Muscle layer of colon (tissue), 2 donors: ENCODE data around the gene ZNF829.

Experiments used
- H3K27ac ChIP-seq: one replicate; pipeline ENCODE4 v1.7.0; 2013; ENCODE audit warnings: low read depth, mild to moderate bottlenecking, low read length, moderate library complexity
- H3K27me3 ChIP-seq, 2 donors: one replicate each; pipeline ENCODE4 v1.7.0; 2013; ENCODE audit warnings: low read length in 2 of 2, mild to moderate bottlenecking in 2 of 2; ENCODE audit not compliant: insufficient read depth in 2 of 2, control insufficient read depth in 1 of 2
- H3K36me3 ChIP-seq: one replicate; pipeline ENCODE4 v1.7.0; 2013; ENCODE audit warnings: mild to moderate bottlenecking, low read length; ENCODE audit not compliant: insufficient read depth
- H3K4me1 ChIP-seq: one replicate; pipeline ENCODE4 v1.7.0; 2013; ENCODE audit warnings: mild to moderate bottlenecking, low read length; ENCODE audit not compliant: insufficient read depth
- H3K4me3 ChIP-seq, 2 donors: one replicate each; pipeline ENCODE4 v1.7.0; 2013; ENCODE audit warnings: low read length in 2 of 2, low read depth in 1 of 2, mild to moderate bottlenecking in 1 of 2, moderate library complexity in 1 of 2
- H3K9ac ChIP-seq: one replicate; pipeline ENCODE4 v1.7.0; 2013; ENCODE audit warnings: low read length
- H3K9me3 ChIP-seq: one replicate; pipeline ENCODE4 v1.7.0; 2013; ENCODE audit warnings: mild to moderate bottlenecking, low read length
- donor health status: abdominal sarcoma.
- donor health status: Adenocarcinoma of cecum.

Gene ZNF829

GRCh38 chr19:36915992-36916830, at the start of gene ZNF829, which contains the start of gene ZNF568:
Gene ZNF829, minus strand, starts transcription at chr19:36916291. Its CDS starts 1,124 bp downstream, at chr19:36915167.
Gene ZNF568, plus strand, starts transcription at chr19:36916332. Its CDS starts 6,439 bp downstream, at chr19:36922771.
- Histone ChIP-seq H3K9ac (peak within 1 kb of the TSS; percentile 84), H3K9me3 (no peaks in the 10 kb centered on the region), H3K4me3 (peak within 1 kb of the TSS; percentile 55 to 97), H3K27ac (peak within 1 kb of the TSS; percentile 77), H3K36me3 (peaks cover 17% of the 10 kb centered on the region), H3K4me1 (peaks cover 12% of the 10 kb centered on the region), H3K27me3 (no peaks in the 10 kb centered on the region)

DNA sequence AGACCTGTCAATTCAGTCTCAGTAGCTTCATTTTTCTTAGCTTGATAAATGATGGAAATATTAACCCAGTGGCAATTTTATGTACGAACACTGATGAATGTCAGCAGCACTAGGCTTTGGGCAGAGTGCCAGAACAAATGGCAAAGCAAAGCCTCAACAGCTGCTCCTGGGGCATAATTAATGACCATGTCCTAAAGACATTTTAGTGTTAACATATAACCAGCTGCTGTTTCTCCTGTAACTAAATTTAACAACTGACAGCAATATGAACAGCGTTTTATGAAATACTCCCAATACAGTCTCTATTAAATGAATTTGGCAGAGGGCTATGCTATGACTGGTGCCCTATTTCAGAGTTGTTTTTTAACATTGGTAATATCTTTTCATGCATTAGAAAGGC, 47.2 kb upstream of the ZNF829 start:
- no peaks in the 10 kb centered on the region for H3K4me1 ChIP-seq
- no peak overlapping the region for H3K27ac ChIP-seq
- no peaks in the 10 kb centered on the region for H3K36me3 ChIP-seq
- H3K4me3 ChIP-seq, result no peak overlapping the region
- H3K9ac ChIP-seq, result no peak overlapping the region
- H3K9me3 ChIP-seq, result peaks cover 6% of the 10 kb centered on the region
- H3K27me3 ChIP-seq, result no peaks in the 10 kb centered on the region

DNA sequence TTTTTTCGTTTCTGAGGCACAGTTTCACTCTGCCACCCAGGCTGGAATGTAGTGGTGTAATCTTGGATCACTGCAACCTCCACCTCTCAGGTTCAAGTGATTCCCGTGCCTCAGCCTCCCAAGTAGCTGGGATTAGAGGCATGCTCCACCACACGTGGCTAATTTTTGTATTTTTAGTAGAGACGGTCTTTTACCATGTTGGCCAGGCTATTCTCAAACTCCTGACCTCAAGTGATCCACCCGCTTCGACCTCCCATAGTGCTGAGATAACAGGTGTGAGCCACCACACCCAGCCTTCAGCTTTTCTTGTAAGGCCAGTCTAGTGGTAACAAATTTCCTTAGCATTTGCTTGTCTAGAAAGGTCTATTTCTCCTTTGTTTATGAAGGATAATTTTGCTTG, 46.3 kb upstream of the ZNF829 start:
- Histone ChIP-seq H3K9ac (no peak overlapping the region), H3K27ac (no peak overlapping the region), H3K27me3 (no peaks in the 10 kb centered on the region), H3K9me3 (peaks cover 6% of the 10 kb centered on the region), H3K4me1 (no peaks in the 10 kb centered on the region), H3K4me3 (no peak overlapping the region), H3K36me3 (no peaks in the 10 kb centered on the region)

- Histone ChIP-seq H3K9me3 (peaks cover 27% of the 10 kb centered on the region), H3K27me3 (no peaks in the 10 kb centered on the region), H3K9ac (no peak overlapping the region), H3K4me1 (no peaks in the 10 kb centered on the region), H3K4me3 (peak overlapping the region in 1 of 2 donors; percentile 12), H3K27ac (no peak overlapping the region), H3K36me3 (peaks cover 41% of the 10 kb centered on the region)
These were observed 34.4 kb upstream of the ZNF829 start for GRCh38 chr19:36950335-36951119.

- H3K4me3 ChIP-seq, result no peak overlapping the region
- peaks cover 51% of the 10 kb centered on the region for H3K36me3 ChIP-seq
- no peak overlapping the region for H3K27ac ChIP-seq
- H3K27me3 ChIP-seq, result no peaks in the 10 kb centered on the region
- H3K9ac ChIP-seq, result no peak overlapping the region
- peaks cover 26% of the 10 kb centered on the region for H3K9me3 ChIP-seq
- H3K4me1 ChIP-seq, result no peaks in the 10 kb centered on the region
These were observed 23.1 kb upstream of the ZNF829 start for GRCh38 chr19:36939153-36939552.

DNA sequence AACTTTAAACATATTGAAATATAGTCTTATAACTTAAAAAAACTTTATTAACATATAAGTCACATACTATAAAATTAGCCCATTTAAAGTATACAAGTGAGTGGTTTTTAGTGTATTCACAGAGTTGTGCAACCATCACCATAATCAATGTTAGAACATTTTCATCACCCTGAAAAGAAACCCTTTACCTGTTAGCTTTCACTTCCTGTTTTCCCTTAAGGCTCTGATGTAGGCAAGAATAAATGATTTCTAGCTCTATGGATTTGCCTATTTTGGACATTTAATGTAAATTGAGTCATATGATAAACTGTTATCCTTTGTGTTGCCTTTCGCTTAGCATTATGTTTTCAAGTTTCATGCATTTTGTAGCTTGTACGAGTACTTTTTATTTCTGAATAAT, 15.6 kb upstream of the ZNF829 start:
- Histone ChIP-seq H3K36me3 (peaks cover 15% of the 10 kb centered on the region), H3K27me3 (no peaks in the 10 kb centered on the region), H3K27ac (no peak overlapping the region), H3K9me3 (peaks cover 3% of the 10 kb centered on the region), H3K4me1 (no peaks in the 10 kb centered on the region), H3K4me3 (no peak overlapping the region), H3K9ac (no peak overlapping the region)

DNA sequence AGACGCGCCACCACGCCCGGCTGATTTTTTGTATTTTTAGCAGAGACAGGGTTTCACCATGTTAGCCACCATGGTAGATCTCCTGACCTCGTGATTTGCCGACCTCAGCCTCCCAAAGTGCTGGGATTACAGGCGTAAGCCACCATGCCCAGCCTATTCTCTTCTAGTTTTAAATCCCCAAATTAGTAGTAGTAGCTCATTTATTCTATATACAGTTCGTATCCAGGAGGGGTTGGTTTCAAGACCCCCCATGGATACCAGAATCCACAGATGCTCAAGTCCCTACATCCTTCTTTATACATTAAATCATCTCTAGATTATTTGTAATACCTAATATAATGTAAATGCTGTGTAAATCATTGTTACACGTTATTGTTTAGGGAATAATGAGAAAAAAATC, 2.0 kb upstream of the ZNF829 start:
- peaks cover 27% of the 10 kb centered on the region for H3K36me3 ChIP-seq
- no peak overlapping the region for H3K4me3 ChIP-seq
- H3K27ac ChIP-seq, result no peak overlapping the region
- H3K9ac ChIP-seq, result no peak overlapping the region
- H3K27me3 ChIP-seq, result no peaks in the 10 kb centered on the region
- peaks cover 12% of the 10 kb centered on the region for H3K4me1 ChIP-seq
- H3K9me3 ChIP-seq, result no peaks in the 10 kb centered on the region

DNA sequence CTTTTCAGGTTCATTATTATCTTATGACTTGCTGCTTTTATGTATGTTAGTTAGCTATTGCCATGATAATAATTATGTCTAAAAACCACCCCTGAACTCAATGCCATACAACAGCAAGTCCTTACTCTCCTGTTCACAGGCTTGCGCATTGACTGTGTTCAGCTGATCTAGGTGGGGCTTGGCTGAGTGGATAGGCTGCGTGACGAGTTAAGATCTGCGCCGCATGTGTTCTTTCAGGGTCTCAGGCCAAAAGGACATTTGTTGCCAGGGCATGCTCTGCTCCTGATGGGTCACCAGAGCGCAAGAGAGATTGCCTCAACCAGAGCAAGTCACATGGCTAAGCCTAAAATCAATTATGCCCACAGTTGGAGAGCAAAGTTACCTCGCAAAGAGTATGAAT, 900 bp upstream of the ZNF829 start:
- H3K4me3 ChIP-seq, result peak overlapping the region; percentile 55 to 97
- no peak overlapping the region for H3K27ac ChIP-seq
- H3K27me3 ChIP-seq, result no peaks in the 10 kb centered on the region
- peaks cover 21% of the 10 kb centered on the region for H3K36me3 ChIP-seq
- H3K9me3 ChIP-seq, result no peaks in the 10 kb centered on the region
- peak overlapping the region; percentile 84 for H3K9ac ChIP-seq
- peaks cover 12% of the 10 kb centered on the region for H3K4me1 ChIP-seq

DNA sequence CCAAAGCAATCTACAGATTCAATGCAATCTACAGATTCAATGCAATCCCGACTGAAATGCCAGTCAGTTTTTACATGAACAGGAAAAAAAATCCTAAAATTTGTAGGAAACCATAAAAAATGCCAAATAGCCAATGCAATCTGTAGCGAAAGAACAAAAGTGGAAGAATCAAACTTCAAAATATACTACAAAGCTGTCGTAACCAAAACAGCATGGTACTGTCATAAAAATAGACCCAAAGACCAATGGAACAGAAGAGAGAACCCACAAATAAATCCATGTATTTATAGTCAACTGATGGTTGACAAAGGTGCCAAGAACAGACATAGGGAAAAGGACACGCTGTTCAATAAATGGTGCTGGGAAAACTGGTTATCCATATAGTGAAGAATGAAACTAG, 17.7 kb downstream of the ZNF829 start:
- peaks cover 62% of the 10 kb centered on the region for H3K9me3 ChIP-seq

GRCh38 chr19:36894849-36895383, 21.2 kb downstream of the ZNF829 start:
- no peak overlapping the region for H3K9ac ChIP-seq
- no peaks in the 10 kb centered on the region for H3K4me1 ChIP-seq
- H3K9me3 ChIP-seq, result peaks cover 83% of the 10 kb centered on the region
- no peak overlapping the region for H3K27ac ChIP-seq
- H3K36me3 ChIP-seq, result peaks cover 56% of the 10 kb centered on the region
- H3K4me3 ChIP-seq, result peak overlapping the region; percentile 3 to 20
- H3K27me3 ChIP-seq, result no peaks in the 10 kb centered on the region

More for the DNA sequence above, 17.7 kb downstream of the ZNF829 start:
- no peaks in the 10 kb centered on the region for H3K4me1 ChIP-seq
- H3K27ac ChIP-seq, result no peak overlapping the region
- no peak overlapping the region for H3K9ac ChIP-seq
- H3K4me3 ChIP-seq, result peak overlapping the region in 1 of 2 donors; percentile 38
- H3K27me3 ChIP-seq, result no peaks in the 10 kb centered on the region
- H3K36me3 ChIP-seq, result peaks cover 35% of the 10 kb centered on the region

DNA sequence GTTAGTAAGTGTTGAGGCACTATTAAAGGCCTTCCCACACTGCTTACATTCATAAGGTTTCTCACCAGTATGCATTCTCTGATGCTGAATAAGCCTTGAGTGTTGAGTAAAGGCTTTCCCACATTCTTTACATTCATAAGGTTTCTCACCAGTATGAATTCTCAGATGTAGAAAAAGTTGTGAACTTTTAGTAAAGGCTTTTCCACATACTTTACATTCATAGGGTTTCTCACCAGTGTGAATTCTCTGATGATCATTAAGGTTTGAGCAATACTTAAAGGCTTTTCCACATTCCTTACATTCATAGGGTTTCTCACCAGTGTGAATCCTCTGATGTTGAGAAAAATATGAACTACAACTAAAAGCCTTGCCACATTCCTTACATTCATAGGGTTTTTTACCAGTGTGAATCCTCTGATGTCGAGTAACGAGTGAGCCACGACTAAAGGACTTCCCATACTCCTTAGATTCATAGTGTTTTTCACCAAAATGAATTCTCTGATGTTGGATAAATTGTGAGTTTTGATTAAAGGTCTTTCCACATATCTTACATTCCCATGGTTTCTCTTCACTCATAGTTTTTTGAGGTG, 24.2 kb downstream of the ZNF829 start:
- peak overlapping the region; percentile 37 for H3K4me3 ChIP-seq
- H3K27ac ChIP-seq, result no peak overlapping the region
- no peak overlapping the region for H3K9ac ChIP-seq
- H3K27me3 ChIP-seq, result no peaks in the 10 kb centered on the region
- peaks cover 50% of the 10 kb centered on the region for H3K36me3 ChIP-seq
- peaks cover 88% of the 10 kb centered on the region for H3K9me3 ChIP-seq
- no peaks in the 10 kb centered on the region for H3K4me1 ChIP-seq
